Limb (tissue), 2 donors: Measurements from ENCODE around the gene GATA2.

Experiments
- DNase-seq, 2 donors: peaks; one replicate each; pipeline ENCODE4 v3.0.0-alpha.2; 2016; ENCODE audit errors: extremely low spot score in 2 of 2

Gene GATA2

DNA sequence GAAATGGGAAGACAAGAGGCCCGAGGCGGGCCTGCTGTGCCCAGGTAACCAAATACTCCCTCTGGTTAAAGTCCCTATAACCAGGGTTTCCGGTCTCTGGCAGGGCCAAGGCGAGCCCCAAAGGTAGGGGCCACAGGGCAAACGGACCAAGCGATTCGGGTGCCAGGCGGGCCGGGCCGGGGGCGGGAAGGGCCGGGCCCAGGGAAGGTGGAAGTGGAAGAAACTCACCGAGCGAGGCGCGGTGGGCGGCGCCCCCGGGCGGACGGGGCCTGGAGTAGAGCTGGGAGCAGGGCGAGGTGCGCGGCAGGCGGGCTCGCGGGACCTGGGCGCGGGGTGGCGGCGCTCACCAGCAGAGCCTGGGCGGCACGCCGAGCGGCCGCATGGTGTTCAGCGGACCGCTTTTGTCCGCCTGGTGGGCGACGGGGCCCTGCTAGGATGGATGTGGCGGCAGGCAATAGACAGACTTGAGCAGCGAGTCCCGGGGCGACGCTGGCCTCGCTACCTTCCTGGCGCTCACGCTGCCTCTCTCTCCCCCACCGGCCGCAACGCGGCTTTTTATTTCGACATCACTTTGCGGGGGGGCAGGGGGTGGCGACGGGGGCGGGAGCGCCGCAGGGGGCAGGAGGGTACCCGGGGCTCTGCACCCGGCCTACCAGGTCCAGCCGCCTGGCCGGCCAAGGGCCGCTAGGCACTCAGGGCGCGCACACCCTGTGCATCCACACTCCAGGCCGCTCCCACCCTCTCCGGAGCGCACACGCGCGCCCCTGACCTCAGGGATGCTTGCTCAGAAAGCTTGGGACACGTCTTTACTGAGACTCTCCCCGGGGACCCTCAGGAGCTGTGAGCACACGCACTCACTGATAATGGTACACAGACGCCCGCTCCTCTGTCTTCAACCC lies at the start of gene GATA2:
Gene GATA2, minus strand, starts transcription at position 531 of the 899 bp plus-strand sequence. CDS start 6,170 bp downstream, outside the sequence.
- peak in 1 of 2 donors; percentile 61 for DNase-seq

DNA sequence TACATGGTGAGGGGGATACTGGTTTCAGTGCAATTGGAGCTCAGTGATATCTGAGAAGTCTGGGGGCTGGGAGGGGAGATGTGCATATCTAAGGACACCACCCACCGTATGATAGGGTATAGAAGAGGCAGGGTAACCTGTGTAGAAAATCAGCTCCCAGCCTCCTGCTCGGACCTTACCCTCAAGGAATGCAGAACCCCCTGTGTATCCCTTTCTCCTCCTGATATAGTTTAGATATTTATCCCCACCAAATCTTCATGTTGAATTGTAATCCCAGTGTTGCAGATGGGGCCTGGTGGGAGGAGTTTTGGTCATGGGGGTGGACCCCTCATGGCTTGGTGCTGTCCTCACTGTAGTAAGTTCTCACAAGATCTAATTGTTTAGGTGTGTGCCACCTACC lies 48.2 kb upstream of the GATA2 start:
- peak in 1 of 2 donors; percentile 1 for DNase-seq

DNA sequence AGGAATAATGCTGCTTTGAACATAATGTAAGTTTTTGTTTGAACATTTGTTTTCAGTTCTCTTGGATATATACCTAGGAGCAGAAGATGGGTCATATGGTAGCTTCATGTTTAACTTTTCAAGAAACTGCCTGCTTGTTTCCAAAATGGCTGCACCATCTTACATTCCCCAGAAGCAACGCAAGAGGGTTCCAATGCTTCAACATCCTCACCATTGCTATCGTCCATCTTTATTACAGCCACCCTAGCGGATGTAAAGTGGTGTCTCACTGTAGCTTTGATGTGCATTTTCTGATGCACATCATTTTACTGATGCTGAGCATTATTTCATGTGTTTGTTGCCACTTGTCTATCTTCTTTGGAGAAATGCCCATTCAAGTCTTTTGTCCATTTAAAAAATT lies 46.4 kb upstream of the GATA2 start:
- DNase-seq = no peak

- DNase-seq = no peak
Measured at GRCh38 chr3:128537091-128537703, 44.2 kb upstream of the GATA2 start.

DNA sequence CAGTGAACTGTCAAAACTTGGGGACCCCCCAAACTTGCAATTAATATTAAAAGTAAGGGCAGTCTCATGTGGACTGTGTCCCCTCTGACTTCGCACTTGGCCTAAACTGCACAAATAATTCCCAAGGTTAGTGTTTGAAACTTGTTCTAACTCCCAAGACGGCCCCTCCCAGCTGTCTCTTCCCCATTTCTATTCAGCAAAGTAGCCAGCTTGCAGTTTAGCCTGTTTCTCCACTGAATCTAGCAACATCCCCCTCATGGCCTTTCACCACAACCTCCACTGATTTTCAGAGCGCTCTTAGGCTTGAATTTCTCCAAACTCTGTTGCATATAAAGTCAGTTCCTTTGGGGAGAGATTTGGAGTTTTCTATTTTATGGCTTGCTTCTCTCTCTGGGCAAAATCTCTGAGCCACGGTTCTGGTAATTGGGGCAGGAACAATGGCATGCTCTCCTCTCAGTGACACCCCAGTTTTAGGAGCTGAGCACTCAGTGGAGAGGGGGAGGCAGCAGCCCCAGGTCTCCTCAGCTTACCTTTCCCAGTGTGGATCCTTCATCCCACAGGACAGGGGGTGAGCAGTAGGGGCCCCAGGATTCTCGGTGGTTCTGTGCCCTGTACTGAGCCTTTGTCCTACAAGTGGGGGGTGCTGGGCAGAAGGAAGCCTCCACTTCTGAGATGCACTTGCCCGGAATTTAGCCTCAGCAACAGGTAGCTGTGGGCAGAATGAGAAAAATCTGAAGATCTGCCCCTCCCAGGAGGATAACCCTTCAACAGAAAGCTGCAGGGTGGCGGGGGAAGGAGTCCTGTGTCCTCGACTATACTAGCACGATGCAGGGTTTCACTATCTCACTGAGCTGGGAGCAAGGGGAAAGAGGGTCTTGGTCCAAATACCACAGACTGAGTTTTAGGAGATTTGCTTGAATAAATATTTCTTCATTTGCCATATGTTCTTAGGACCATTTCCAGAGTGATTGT lies 39.3 kb upstream of the GATA2 start:
- no peak for DNase-seq

- DNase-seq = no peak
Measured at GRCh38 chr3:128524374-128525299, 31.6 kb upstream of the GATA2 start.

DNA sequence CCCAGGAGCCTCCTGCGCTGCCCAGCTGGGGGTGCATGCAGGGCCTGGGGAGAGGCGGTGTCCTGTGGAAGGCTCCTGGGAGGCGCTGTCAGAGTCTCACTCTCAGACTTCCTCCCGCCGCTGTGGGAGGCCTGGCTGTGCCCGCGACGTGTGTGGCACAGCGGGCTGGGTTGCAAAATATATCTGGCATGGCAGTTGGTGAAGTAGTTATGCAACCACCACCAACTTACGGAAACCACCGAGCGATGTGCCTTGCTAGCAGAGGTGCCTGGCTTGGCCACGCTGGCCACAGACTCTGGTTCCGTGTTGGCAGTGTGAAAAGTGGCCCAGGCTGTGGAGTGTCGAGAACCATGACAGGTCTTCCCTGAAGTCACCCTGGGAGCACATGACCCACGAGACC lies 30.6 kb upstream of the GATA2 start:
- no peak for DNase-seq

DNA sequence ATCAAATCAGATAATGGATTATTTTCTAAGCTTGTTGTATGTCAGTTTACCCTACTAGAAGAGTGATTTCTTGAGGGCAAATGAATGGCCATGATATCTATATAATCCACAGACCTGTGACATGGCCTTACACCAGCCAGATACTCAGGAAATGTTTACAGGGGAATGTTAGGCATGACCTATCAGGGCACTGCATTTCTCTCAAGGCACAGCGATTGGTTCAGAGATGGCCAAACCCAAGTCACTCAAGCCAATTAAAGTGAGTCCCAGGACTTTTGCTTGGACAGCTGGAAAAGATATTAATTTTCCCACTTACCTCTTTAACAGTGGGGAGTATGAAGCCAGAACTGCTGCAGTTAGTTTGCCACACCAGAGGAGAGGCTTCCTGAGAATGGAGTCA lies 28.7 kb upstream of the GATA2 start:
- no peak for DNase-seq

DNA sequence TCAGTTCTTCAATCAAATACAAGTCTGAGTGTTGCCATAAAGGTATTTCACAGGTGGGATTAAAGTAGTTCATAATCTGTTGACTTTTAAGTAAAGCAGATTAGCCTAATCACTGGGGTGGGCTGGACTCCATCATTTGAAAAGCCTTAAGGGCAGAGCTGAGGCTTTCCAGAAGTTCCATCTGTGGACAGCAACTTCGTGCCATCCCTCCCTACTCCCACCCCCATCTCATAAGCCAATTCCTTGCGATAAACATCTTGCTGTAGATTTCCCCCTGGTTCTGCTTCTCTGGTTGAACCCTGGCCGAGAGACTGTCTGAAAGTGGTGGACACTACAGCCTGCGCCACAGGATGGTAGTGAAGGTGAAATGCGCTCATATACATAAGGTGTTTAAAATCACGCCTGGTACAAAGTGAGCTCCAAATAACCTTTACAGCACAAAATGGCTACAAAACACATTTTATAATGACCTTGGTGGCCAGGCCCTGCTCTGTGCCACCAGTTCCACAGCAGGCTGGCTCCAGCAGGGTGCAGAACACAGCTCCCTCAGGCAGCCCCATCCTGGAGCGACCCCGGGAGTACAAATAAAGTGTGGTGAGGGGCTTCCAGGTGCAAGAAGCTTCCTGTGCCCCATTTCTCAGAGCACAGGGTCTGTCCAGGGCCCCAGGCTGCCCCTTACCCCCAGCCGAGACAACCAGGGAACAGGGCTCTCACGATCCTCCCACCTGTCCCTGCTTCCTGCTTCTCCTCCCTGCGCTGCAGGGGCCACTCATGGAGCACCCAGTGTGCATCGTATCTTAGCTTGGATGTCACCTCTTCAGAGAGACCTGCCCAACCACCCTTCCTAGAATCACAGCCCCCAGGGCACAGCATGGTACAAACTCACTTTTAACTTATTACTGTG lies 25.8 kb upstream of the GATA2 start:
- no peak for DNase-seq

- DNase-seq = no peak
Measured at GRCh38 chr3:128517648-128518047, 24.6 kb upstream of the GATA2 start.

- no peak for DNase-seq
Measured at GRCh38 chr3:128515967-128516366, 23.0 kb upstream of the GATA2 start.

GRCh38 chr3:128508852-128509251 lies 15.9 kb upstream of the GATA2 start:
- no peak for DNase-seq

DNA sequence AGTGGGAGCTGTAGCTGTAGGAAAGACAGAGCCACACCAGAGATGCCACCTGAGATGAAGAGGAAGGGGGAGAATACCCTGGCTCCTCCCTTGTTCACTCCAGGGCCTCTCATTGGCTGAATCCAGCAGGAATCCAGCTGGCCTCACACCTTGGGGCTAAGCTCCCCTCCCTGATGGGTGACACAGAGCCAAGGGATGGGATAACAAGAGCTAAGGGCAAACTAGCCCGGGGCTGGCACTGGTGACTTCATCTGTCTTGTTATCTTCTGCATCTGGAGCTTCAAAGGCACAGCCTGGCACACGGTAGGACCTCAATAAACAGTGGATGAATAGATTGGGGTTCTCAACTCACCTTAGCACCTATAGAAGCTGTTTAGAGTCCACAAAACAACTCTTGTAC lies 13.8 kb upstream of the GATA2 start:
- DNase-seq = no peak

DNA sequence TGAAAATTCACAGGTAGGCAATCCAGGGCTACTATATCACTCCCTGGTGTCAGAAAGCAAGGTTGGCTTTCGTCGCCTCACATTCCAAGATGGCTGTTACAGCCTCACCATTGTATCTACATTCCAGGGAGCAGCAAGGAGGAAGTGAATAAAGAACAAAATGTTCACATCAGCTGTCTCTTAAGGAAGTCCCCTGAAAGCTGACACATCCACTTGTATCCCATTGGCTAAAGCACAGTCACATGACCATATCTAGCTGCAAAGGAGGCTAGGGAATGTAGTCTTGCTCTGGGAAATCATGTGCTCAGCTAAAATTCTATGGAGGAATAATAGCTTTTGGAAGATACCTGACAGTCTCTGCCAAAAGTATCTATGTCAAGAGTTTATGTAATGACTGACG lies 12.8 kb upstream of the GATA2 start:
- DNase-seq = no peak

DNA sequence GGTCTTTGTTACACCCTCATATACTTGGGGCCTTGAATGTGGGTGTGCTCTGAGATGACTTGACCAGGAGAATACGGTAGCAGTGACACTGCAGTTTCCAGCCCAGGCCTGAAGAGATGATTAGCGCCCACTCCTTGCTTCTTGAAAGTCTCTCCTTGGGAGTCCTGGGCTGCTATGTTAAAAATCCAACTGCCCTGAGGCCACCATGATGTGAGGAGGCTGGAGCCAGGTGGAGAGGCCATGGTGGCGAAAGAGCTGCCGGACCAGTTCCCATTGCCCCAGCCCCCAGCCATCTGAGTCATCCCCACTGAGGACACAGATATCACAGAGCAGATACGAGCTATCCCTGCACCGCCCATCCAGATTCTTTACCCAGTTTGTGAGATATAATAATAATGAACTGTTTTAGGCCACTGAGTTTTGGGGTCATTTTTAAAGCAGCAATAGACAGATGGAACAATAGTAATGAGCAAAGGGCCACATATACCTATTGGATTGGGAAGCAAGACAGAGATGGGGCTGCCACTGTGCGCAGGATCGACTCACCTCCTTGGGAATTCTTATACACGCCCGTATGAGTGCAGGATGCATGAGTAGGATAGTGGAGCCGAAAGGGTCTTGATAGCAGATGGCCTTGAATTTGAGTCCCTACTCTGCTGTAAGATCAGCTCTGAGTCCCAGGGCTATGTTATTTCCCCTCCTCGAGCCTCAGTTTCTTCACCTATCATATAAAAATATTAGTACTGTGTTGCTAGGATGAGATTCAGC lies 12.1 kb upstream of the GATA2 start:
- DNase-seq = no peak

GRCh38 chr3:128504533-128504915 lies 11.5 kb upstream of the GATA2 start:
- DNase-seq = no peak

DNA sequence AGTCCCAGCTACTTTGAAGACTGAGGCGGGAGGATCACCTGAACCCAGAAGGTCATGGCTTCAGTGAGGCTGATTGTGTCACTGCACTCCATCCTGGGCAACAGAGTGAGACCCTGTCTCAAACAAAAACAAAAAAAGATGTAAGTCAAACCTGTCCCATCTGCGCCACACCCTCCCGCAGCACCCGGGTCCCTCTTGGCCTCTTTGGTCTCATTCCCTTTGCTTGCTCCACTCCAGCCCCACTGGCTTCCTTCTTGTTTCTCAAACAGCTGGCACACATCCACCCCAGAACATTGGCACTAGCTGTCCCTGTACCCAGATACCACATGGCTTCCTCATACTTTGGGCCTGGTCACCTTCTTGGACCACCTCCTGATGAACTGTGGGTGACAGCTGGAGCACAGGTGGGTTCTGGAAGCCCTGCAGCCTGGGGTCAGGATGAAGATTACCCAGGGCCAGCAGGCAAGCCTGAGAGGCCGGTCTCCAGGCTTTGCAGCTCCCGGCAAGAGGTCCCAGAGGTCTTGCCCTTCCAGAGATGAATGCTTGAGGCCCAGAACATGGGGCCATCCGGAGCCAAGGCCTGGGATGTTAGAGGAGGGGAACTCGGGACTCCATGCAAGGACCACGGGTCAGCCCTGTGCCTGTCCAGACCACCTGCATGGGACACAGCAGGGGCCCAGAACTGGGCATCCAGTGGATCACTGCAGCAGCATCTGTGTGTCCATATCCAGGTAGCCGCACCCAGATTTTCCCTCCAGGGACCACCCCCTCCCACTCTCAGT lies 10.9 kb upstream of the GATA2 start:
- no peak for DNase-seq

- no peak for DNase-seq
Measured at GRCh38 chr3:128503164-128503651, 10.2 kb upstream of the GATA2 start.
